Mesendoderm (in vitro differentiated cells): ENCODE results near the gene PPIF.

Source experiments
- DNase-seq: peaks from one replicate; pipeline ENCODE4 v3.0.0; 2013
- H2AK5ac ChIP-seq: 2 replicates; pipeline ENCODE4 v1.6.1; 2013; ENCODE audit warnings: low read length, inconsistent platforms
- H2BK120ac ChIP-seq: 2 replicates; pipeline ENCODE4 v1.6.1; 2013; ENCODE audit warnings: low read depth, mild to moderate bottlenecking, low read length, moderate library complexity, mixed read lengths
- H2BK15ac ChIP-seq: replicated peaks from 2 replicates; pipeline ENCODE4 v1.6.1; 2013; ENCODE audit warnings: low read depth, mild to moderate bottlenecking, moderate library complexity
- H2BK5ac ChIP-seq: 2 replicates; pipeline ENCODE4 v1.6.1; 2013; ENCODE audit warnings: low read length, inconsistent platforms
- H3K18ac ChIP-seq: 2 replicates; pipeline ENCODE4 v1.6.1; 2013; ENCODE audit warnings: mild to moderate bottlenecking, low read length, mixed read lengths
- H3K23ac ChIP-seq: one replicate; pipeline ENCODE4 v1.6.1; 2013; ENCODE audit warnings: low read length
- H3K27ac ChIP-seq: 2 replicates; pipeline ENCODE4 v1.5.1; 2013; ENCODE audit warnings: low read depth, mild to moderate bottlenecking, inconsistent platforms, low read length, moderate library complexity
- H3K27me3 ChIP-seq: 2 replicates; pipeline ENCODE4 v1.6.1; 2013; ENCODE audit warnings: low read length, control low read depth, mild to moderate bottlenecking, inconsistent platforms; ENCODE audit not compliant: insufficient read depth, poor library complexity
- H3K36me3 ChIP-seq: 2 replicates; pipeline ENCODE4 v1.6.1; 2013; ENCODE audit warnings: low read length, inconsistent platforms; ENCODE audit not compliant: control insufficient read depth, insufficient read depth
- H3K4ac ChIP-seq: one replicate; pipeline ENCODE4 v1.6.1; 2013; ENCODE audit warnings: low read depth, mild to moderate bottlenecking, low read length, moderate library complexity
- H3K4me1 ChIP-seq: 2 replicates; pipeline ENCODE4 v1.6.1; 2013; ENCODE audit warnings: low read depth, low read length, inconsistent platforms; ENCODE audit not compliant: control insufficient read depth
- H3K4me2 ChIP-seq: 2 replicates; pipeline ENCODE4 v1.6.1; 2013; ENCODE audit warnings: low read length
- H3K4me3 ChIP-seq: 2 replicates; pipeline ENCODE4 v1.5.1; 2013; ENCODE audit warnings: mild to moderate bottlenecking, low read length
- H3K56ac ChIP-seq: one replicate; pipeline ENCODE4 v1.6.1; 2013; ENCODE audit warnings: low read length
- H3K79me1 ChIP-seq: 2 replicates; pipeline ENCODE4 v1.6.1; 2013; ENCODE audit warnings: low read length, inconsistent platforms
- H3K79me2 ChIP-seq: 2 replicates; pipeline ENCODE4 v1.6.1; 2013; ENCODE audit warnings: mild to moderate bottlenecking, low read length; ENCODE audit not compliant: control insufficient read depth, insufficient read depth
- H3K9ac ChIP-seq: 2 replicates; pipeline ENCODE4 v1.6.1; 2013; ENCODE audit warnings: low read length, inconsistent platforms
- H4K5ac ChIP-seq: one replicate; pipeline ENCODE4 v1.6.1; 2013; ENCODE audit warnings: low read length
- H4K8ac ChIP-seq: one replicate; pipeline ENCODE4 v1.6.1; 2013; ENCODE audit warnings: low read depth, mild to moderate bottlenecking, control low read depth, low read length, moderate library complexity
- WGBS: extraction: QIAGEN DNeasy Blood & Tissue Kit; methylation state at CpG from one replicate; pipeline ENCODE4 v1.1.7; 2013; ENCODE audit warnings: low lambda C conversion rate, missing lambda C conversion rate; ENCODE audit not compliant: insufficient coverage; ENCODE audit errors: extremely low coverage; 5-methylcytosine and 5-hydroxymethylcytosine counted together

The PPIF gene

DNA sequence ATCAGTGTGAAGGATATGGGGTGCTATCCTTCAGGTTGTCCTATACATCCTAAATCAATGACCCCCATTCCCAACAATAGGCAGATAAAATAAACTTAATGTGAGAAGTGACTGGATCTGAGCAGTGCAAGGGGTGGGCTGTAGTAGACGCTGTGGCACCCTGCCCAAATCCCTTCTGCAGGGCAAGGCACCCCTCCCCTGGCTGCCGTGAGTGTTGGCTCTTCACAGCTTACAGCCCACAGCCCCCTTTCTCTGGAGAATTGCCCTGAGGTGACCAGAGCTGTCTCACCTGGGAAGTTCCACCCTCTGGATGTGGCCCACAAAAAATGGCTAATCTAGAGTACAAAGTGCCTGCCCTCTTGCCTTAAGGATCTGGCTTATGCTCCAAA lies 25.8 kb upstream of the PPIF start:
- no peak overlapping the region for H3K56ac ChIP-seq
- H3K18ac ChIP-seq: no peak overlapping the region
- no peak overlapping the region for H4K5ac ChIP-seq
- no peak overlapping the region for H4K8ac ChIP-seq
- no peak overlapping the region for H2BK15ac ChIP-seq
- H3K27me3 ChIP-seq: no peaks in the 10 kb centered on the region
- no peak overlapping the region for H2BK5ac ChIP-seq
- H3K4me3 ChIP-seq: no peak overlapping the region
- H3K36me3 ChIP-seq: no peaks in the 10 kb centered on the region
- H3K79me1 ChIP-seq: no peaks in the 10 kb centered on the region
- no peak overlapping the region for H2BK120ac ChIP-seq
- H3K9ac ChIP-seq: no peak overlapping the region
- H3K27ac ChIP-seq: no peak overlapping the region
- H3K79me2 ChIP-seq: no peaks in the 10 kb centered on the region
- no peak overlapping the region for H3K23ac ChIP-seq
- DNase-seq: no peak
- no peak overlapping the region for H3K4me2 ChIP-seq
- peaks cover 4% of the 10 kb centered on the region for H3K4me1 ChIP-seq
- H3K4ac ChIP-seq: no peak overlapping the region
- H2AK5ac ChIP-seq: no peak overlapping the region
- no CpG with 5 or more reads among the region's 2 CpGs for WGBS

DNA sequence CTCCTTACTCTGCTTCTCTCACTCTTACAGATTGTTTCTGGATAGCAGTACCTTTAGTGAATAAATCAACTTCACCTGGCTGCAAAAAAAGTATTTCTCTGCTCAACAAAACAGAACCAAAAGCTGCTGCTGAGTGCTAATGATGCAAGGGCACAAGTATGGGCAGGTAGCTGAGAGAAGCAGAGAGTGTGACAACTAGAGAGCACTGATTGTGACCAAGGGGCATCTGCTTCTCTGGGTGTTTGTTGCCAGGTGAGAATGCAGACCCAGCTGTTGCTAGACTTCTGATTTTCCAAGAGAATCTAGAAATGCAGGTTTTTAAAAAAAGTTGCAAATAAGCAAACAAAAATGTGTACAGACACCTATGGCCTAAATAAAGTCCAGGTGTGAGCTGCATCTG lies 25.3 kb upstream of the PPIF start:
- no peak for DNase-seq
- no peak overlapping the region for H3K56ac ChIP-seq
- no peak overlapping the region for H2BK120ac ChIP-seq
- no peaks in the 10 kb centered on the region for H3K27me3 ChIP-seq
- no peak overlapping the region for H3K4me3 ChIP-seq
- no peak overlapping the region for H2AK5ac ChIP-seq
- H3K79me1 ChIP-seq: no peaks in the 10 kb centered on the region
- H3K27ac ChIP-seq: no peak overlapping the region
- no peak overlapping the region for H2BK15ac ChIP-seq
- no peak overlapping the region for H4K8ac ChIP-seq
- H2BK5ac ChIP-seq: no peak overlapping the region
- H3K4me1 ChIP-seq: peaks cover 3% of the 10 kb centered on the region
- H3K4ac ChIP-seq: no peak overlapping the region
- no peak overlapping the region for H4K5ac ChIP-seq
- H3K23ac ChIP-seq: no peak overlapping the region
- no peaks in the 10 kb centered on the region for H3K36me3 ChIP-seq
- no peak overlapping the region for H3K4me2 ChIP-seq
- H3K79me2 ChIP-seq: no peaks in the 10 kb centered on the region
- H3K9ac ChIP-seq: no peak overlapping the region
- H3K18ac ChIP-seq: no peak overlapping the region

GRCh38 chr10:79322616-79323543 lies 24.4 kb upstream of the PPIF start:
- H3K27ac ChIP-seq: no peak overlapping the region
- no peak overlapping the region for H3K4me3 ChIP-seq
- WGBS: no CpG with 5 or more reads among the region's 15 CpGs

GRCh38 chr10:79323602-79324001 lies 23.7 kb upstream of the PPIF start:
- Histone ChIP-seq H3K79me2 (no peaks in the 10 kb centered on the region), H3K27ac (no peak overlapping the region), H3K18ac (no peak overlapping the region), H2AK5ac (no peak overlapping the region), H2BK120ac (no peak overlapping the region), H3K4me3 (no peak overlapping the region), H3K36me3 (no peaks in the 10 kb centered on the region), H3K23ac (no peak overlapping the region), H3K4me1 (no peaks in the 10 kb centered on the region), H3K9ac (no peak overlapping the region), H3K4me2 (no peak overlapping the region), H3K56ac (no peak overlapping the region), H2BK5ac (no peak overlapping the region), H4K5ac (no peak overlapping the region), H3K27me3 (no peaks in the 10 kb centered on the region), H2BK15ac (no peak overlapping the region), H4K8ac (no peak overlapping the region), H3K4ac (no peak overlapping the region), H3K79me1 (no peaks in the 10 kb centered on the region)
- no peak for DNase-seq
- no CpG with 5 or more reads among the region's 1 CpG for WGBS

More at GRCh38 chr10:79322616-79323543, 24.4 kb upstream of the PPIF start:
- H4K5ac ChIP-seq: no peak overlapping the region
- no peak overlapping the region for H2BK120ac ChIP-seq
- DNase-seq: no peak
- H3K27me3 ChIP-seq: no peaks in the 10 kb centered on the region
- no peak overlapping the region for H4K8ac ChIP-seq
- peaks cover 1% of the 10 kb centered on the region for H3K4me1 ChIP-seq
- no peaks in the 10 kb centered on the region for H3K79me2 ChIP-seq
- no peaks in the 10 kb centered on the region for H3K79me1 ChIP-seq
- H2BK5ac ChIP-seq: no peak overlapping the region
- no peak overlapping the region for H3K18ac ChIP-seq
- H3K56ac ChIP-seq: no peak overlapping the region
- no peak overlapping the region for H3K23ac ChIP-seq
- H2BK15ac ChIP-seq: no peak overlapping the region
- no peak overlapping the region for H2AK5ac ChIP-seq
- no peaks in the 10 kb centered on the region for H3K36me3 ChIP-seq
- no peak overlapping the region for H3K9ac ChIP-seq
- no peak overlapping the region for H3K4me2 ChIP-seq
- no peak overlapping the region for H3K4ac ChIP-seq

GRCh38 chr10:79324032-79324695 lies 23.1 kb upstream of the PPIF start:
- H2BK120ac ChIP-seq: no peak overlapping the region
- H2BK5ac ChIP-seq: no peak overlapping the region
- no peaks in the 10 kb centered on the region for H3K36me3 ChIP-seq
- no peak overlapping the region for H3K18ac ChIP-seq
- no peak overlapping the region for H3K9ac ChIP-seq
- H3K4ac ChIP-seq: no peak overlapping the region
- no peak overlapping the region for H4K8ac ChIP-seq
- H3K23ac ChIP-seq: no peak overlapping the region
- no peaks in the 10 kb centered on the region for H3K4me1 ChIP-seq
- WGBS: no CpG with 5 or more reads among the region's 10 CpGs
- no peak overlapping the region for H3K27ac ChIP-seq
- H3K79me2 ChIP-seq: no peaks in the 10 kb centered on the region
- H4K5ac ChIP-seq: no peak overlapping the region
- H3K4me3 ChIP-seq: no peak overlapping the region
- no peak overlapping the region for H2AK5ac ChIP-seq
- DNase-seq: no peak
- no peaks in the 10 kb centered on the region for H3K27me3 ChIP-seq
- no peak overlapping the region for H2BK15ac ChIP-seq
- no peak overlapping the region for H3K4me2 ChIP-seq
- H3K56ac ChIP-seq: no peak overlapping the region
- H3K79me1 ChIP-seq: no peaks in the 10 kb centered on the region
